Measurements from ENCODE around the gene MCOLN2. TPM values are rescaled to one million over a fixed set of nuclear protein-coding genes. Genes with fewer than 3 reads are reported as not detected.
"Not testable (repeated sequence)": the region's sequence is repeated elsewhere in the genome, so short reads cannot be mapped to it uniquely, and the experiment has no call there.

MCOLN2 gene
- total RNA-seq, 1 experiment from 2014 or later: 3.8 TPM

- peak overlapping the region; percentile 61 for H3K27ac Mint-ChIP-seq
- peaks cover 10% of the 10 kb centered on the region for H3K4me1 Mint-ChIP-seq
- peaks cover 14% of the 10 kb centered on the region for H3K9me3 Mint-ChIP-seq
- ChIA-PET CTCF (no interaction called here), POLR2A (no interaction called here)
- no peak for TF ChIP-seq ZBTB21 (CRISPR knock-in tag; IDR thresholded peaks at IDR 0.05; ENCODE audit: borderline replicate concordance)
- TF ChIP-seq ELF4 (CRISPR knock-in tag; IDR thresholded peaks at IDR 0.05; ENCODE audit: low read depth): no peak
- no peak for TF ChIP-seq CREB1 (CRISPR knock-in tag; IDR thresholded peaks at IDR 0.05)
- TF ChIP-seq ETV6 (CRISPR knock-in tag; IDR thresholded peaks at IDR 0.05): no peak
- TF ChIP-seq TP53 (CRISPR knock-in tag; IDR thresholded peaks at IDR 0.05): no peak
- TF ChIP-seq, protein P1, sequence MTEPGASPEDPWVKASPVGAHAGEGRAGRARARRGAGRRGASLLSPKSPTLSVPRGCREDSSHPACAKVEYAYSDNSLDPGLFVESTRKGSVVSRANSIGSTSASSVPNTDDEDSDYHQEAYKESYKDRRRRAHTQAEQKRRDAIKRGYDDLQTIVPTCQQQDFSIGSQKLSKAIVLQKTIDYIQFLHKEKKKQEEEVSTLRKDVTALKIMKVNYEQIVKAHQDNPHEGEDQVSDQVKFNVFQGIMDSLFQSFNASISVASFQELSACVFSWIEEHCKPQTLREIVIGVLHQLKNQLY (CRISPR knock-in tag; IDR thresholded peaks at IDR 0.05): no peak
- TF ChIP-seq KAT7 (CRISPR knock-in tag; IDR thresholded peaks at IDR 0.05; ENCODE audit: borderline replicate concordance): no peak
- no peak for TF ChIP-seq RORB (CRISPR knock-in tag; IDR thresholded peaks at IDR 0.05)
- no peak for TF ChIP-seq GABPB1 (CRISPR knock-in tag; IDR thresholded peaks at IDR 0.05)
- TF ChIP-seq MYBL2 (CRISPR knock-in tag; IDR thresholded peaks at IDR 0.05): no peak
- no peak for TF ChIP-seq NR1H2 (CRISPR knock-in tag; IDR thresholded peaks at IDR 0.05)
- H3K27me3 Mint-ChIP-seq (ENCODE audit: low read depth): no peaks in the 10 kb centered on the region
- peak overlapping the region; percentile 27; the same call in 1 of the 2 replicates for H3K4me3 Mint-ChIP-seq
- H3K36me3 Mint-ChIP-seq: peaks cover 9% of the 10 kb centered on the region
- no peak for DNase-seq (ENCODE audit: low spot score)
- ATAC-seq: peak; percentile 83
Observed at GRCh38 chr1:84907095-84907827, 89.7 kb downstream of the MCOLN2 start.

DNA sequence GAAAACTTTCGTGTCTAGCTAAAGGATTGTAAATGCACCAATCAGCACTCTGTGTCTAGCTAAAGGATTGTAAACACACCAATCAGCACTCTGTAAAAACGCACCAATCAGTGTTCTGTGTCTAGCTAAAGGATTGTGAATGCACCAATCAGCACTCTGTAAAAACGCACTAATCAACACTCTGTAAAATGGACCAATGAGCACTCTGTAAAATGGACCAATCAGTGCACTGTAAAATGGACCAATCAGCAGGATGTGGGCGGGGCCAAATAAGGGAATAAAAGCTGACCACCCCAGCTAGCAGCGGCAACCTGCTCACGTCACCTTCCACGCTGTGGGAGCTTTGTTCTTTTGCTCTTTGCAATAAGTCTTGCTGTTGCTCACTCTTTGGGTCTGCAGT is 94.2 kb downstream of the MCOLN2 start:
- H3K27me3 Mint-ChIP-seq (ENCODE audit: low read depth); H3K4me3 Mint-ChIP-seq; H3K4me1 Mint-ChIP-seq; ATAC-seq; DNase-seq (ENCODE audit: low spot score); H3K27ac Mint-ChIP-seq; POLR2A ChIA-PET: not testable (repeated sequence)
- Mint-ChIP-seq H3K9me3 (peaks cover 27% of the 10 kb centered on the region), H3K36me3 (peaks cover 14% of the 10 kb centered on the region)
- CTCF ChIA-PET: interaction anchor here (1.1 kb wide), 1 partner anchor 42 kb away, joined by 3 read pairs; no protein-coding TSS in a partner anchor
- TF ChIP-seq NFYB (CRISPR knock-in tag; conservative IDR thresholded peaks at IDR 0.05; ENCODE audit: low read depth): peak; percentile 64

GRCh38 chr1:84899969-84900368 is 96.9 kb downstream of the MCOLN2 start:
- H3K9me3 Mint-ChIP-seq: peaks cover 27% of the 10 kb centered on the region
- no peak for TF ChIP-seq ZNF416 (CRISPR knock-in tag; IDR thresholded peaks at IDR 0.05)
- TF ChIP-seq FOXP1 (CRISPR knock-in tag; IDR thresholded peaks at IDR 0.05; ENCODE audit: borderline replicate concordance): no peak
- TF ChIP-seq CBFB (CRISPR knock-in tag; IDR thresholded peaks at IDR 0.05; ENCODE audit: low read depth): no peak
- TF ChIP-seq, protein P2, sequence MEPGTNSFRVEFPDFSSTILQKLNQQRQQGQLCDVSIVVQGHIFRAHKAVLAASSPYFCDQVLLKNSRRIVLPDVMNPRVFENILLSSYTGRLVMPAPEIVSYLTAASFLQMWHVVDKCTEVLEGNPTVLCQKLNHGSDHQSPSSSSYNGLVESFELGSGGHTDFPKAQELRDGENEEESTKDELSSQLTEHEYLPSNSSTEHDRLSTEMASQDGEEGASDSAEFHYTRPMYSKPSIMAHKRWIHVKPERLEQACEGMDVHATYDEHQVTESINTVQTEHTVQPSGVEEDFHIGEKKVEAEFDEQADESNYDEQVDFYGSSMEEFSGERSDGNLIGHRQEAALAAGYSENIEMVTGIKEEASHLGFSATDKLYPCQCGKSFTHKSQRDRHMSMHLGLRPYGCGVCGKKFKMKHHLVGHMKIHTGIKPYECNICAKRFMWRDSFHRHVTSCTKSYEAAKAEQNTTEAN (CRISPR knock-in tag; IDR thresholded peaks at IDR 0.05): no peak
- TF ChIP-seq JAZF1 (CRISPR knock-in tag; IDR thresholded peaks at IDR 0.05): no peak
- TF ChIP-seq, protein P3, sequence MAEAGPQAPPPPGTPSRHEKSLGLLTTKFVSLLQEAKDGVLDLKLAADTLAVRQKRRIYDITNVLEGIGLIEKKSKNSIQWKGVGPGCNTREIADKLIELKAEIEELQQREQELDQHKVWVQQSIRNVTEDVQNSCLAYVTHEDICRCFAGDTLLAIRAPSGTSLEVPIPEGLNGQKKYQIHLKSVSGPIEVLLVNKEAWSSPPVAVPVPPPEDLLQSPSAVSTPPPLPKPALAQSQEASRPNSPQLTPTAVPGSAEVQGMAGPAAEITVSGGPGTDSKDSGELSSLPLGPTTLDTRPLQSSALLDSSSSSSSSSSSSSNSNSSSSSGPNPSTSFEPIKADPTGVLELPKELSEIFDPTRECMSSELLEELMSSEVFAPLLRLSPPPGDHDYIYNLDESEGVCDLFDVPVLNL (CRISPR knock-in tag; IDR thresholded peaks at IDR 0.05; ENCODE audit: borderline replicate concordance, low read depth): no peak
- no peak for TF ChIP-seq ZNF425 (CRISPR knock-in tag; conservative IDR thresholded peaks at IDR 0.05)
- TF ChIP-seq ZMAT4 (CRISPR knock-in tag; IDR thresholded peaks at IDR 0.05): no peak
- H3K4me3 Mint-ChIP-seq: no peak overlapping the region
- peaks cover 14% of the 10 kb centered on the region for H3K4me1 Mint-ChIP-seq
- no peak for ATAC-seq
- H3K36me3 Mint-ChIP-seq: peaks cover 14% of the 10 kb centered on the region
- no peak overlapping the region for H3K27ac Mint-ChIP-seq
- CTCF ChIA-PET: no interaction called here
- no peak for DNase-seq (ENCODE audit: low spot score)
- no peaks in the 10 kb centered on the region for H3K27me3 Mint-ChIP-seq (ENCODE audit: low read depth)
- POLR2A ChIA-PET: no interaction called here
